ENCODE results near the gene KHSRP. TPM values are rescaled to one million over a fixed set of nuclear protein-coding genes. Genes with fewer than 3 reads are reported as not detected.

The KHSRP gene
- total RNA-seq, result 55.8 and 85.6 TPM in 2 replicates

GRCh38 chr19:6424195-6424938, at the start of gene KHSRP:
KHSRP (minus strand) TSS chr19:6424811; CDS start chr19:6424701, 110 bp downstream.
- DNase-seq (ENCODE audit: low read depth) (no peak), FAIRE-seq (no peak)
- TF ChIP-seq CTCF (IDR thresholded peaks at IDR 0.05; ENCODE audit: insufficient read depth, low read length, severe bottlenecking), result no peak
- Histone ChIP-seq H3K27me3 (ENCODE audit: control insufficient read depth, insufficient read depth, low read length) (no peaks in the 10 kb centered on the region), H3K4me3 (ENCODE audit: low read depth, low read length) (peak within 1 kb of the TSS; percentile 66), H3K36me3 (ENCODE audit: control insufficient read depth, insufficient read depth, low read length) (peaks cover 18% of the 10 kb centered on the region)

GRCh38 chr19:6473647-6474046, 49.0 kb upstream of the KHSRP start:
- no peak overlapping the region for H3K4me3 ChIP-seq (ENCODE audit: low read depth, low read length)
- no peaks in the 10 kb centered on the region for H3K36me3 ChIP-seq (ENCODE audit: control insufficient read depth, insufficient read depth, low read length)
- FAIRE-seq, result no peak
- no peak for DNase-seq (ENCODE audit: low read depth)
- H3K27me3 ChIP-seq (ENCODE audit: control insufficient read depth, insufficient read depth, low read length), result peaks cover 11% of the 10 kb centered on the region
- no peak for TF ChIP-seq CTCF (IDR thresholded peaks at IDR 0.05; ENCODE audit: insufficient read depth, low read length, severe bottlenecking)

GRCh38 chr19:6472713-6473112, 48.1 kb upstream of the KHSRP start:
- Histone ChIP-seq H3K4me3 (ENCODE audit: low read depth, low read length) (no peak overlapping the region), H3K36me3 (ENCODE audit: control insufficient read depth, insufficient read depth, low read length) (no peaks in the 10 kb centered on the region), H3K27me3 (ENCODE audit: control insufficient read depth, insufficient read depth, low read length) (peaks cover 11% of the 10 kb centered on the region)
- DNase-seq (ENCODE audit: low read depth) (no peak), FAIRE-seq (no peak)
- TF ChIP-seq CTCF (IDR thresholded peaks at IDR 0.05; ENCODE audit: insufficient read depth, low read length, severe bottlenecking), result no peak

- DNase-seq (ENCODE audit: low read depth) (no peak), FAIRE-seq (no peak)
- TF ChIP-seq CTCF (IDR thresholded peaks at IDR 0.05; ENCODE audit: insufficient read depth, low read length, severe bottlenecking), result no peak
- Histone ChIP-seq H3K27me3 (ENCODE audit: control insufficient read depth, insufficient read depth, low read length) (peaks cover 11% of the 10 kb centered on the region), H3K4me3 (ENCODE audit: low read depth, low read length) (no peak overlapping the region), H3K36me3 (ENCODE audit: control insufficient read depth, insufficient read depth, low read length) (peaks cover 6% of the 10 kb centered on the region)
Observed at GRCh38 chr19:6471076-6471475, 46.5 kb upstream of the KHSRP start.

GRCh38 chr19:6470173-6470572, 45.6 kb upstream of the KHSRP start:
- TF ChIP-seq CTCF (IDR thresholded peaks at IDR 0.05; ENCODE audit: insufficient read depth, low read length, severe bottlenecking), result no peak
- no peak for FAIRE-seq
- peaks cover 2% of the 10 kb centered on the region for H3K27me3 ChIP-seq (ENCODE audit: control insufficient read depth, insufficient read depth, low read length)
- peaks cover 10% of the 10 kb centered on the region for H3K36me3 ChIP-seq (ENCODE audit: control insufficient read depth, insufficient read depth, low read length)
- H3K4me3 ChIP-seq (ENCODE audit: low read depth, low read length), result no peak overlapping the region
- no peak for DNase-seq (ENCODE audit: low read depth)

GRCh38 chr19:6467384-6467783, 42.8 kb upstream of the KHSRP start:
- TF ChIP-seq CTCF (IDR thresholded peaks at IDR 0.05; ENCODE audit: insufficient read depth, low read length, severe bottlenecking), result no peak
- DNase-seq (ENCODE audit: low read depth) (no peak), FAIRE-seq (no peak)
- no peaks in the 10 kb centered on the region for H3K27me3 ChIP-seq (ENCODE audit: control insufficient read depth, insufficient read depth, low read length)
- H3K4me3 ChIP-seq (ENCODE audit: low read depth, low read length), result no peak overlapping the region
- H3K36me3 ChIP-seq (ENCODE audit: control insufficient read depth, insufficient read depth, low read length), result peaks cover 10% of the 10 kb centered on the region
